ENCODE data around the gene CAT.

GRCh38 chr11:34444428-34444827 is 5.7 kb downstream of the CAT start:
- TF ChIP-seq CTCF (conservative IDR thresholded peaks at IDR 0.05; ENCODE audit: low read depth, low read length) (no peak), EZH2 (IDR thresholded peaks at IDR 0.05; ENCODE audit: borderline replicate concordance, low read depth, low read length, poor library complexity, severe bottlenecking) (no peak)
